A549 (cell line): ENCODE results near the gene CCR8.

Experiments
- CTCF ChIP-seq: fragments of >200 bp; sonication (Bioruptor Twin); formaldehyde crosslinking; IDR thresholded peaks from 3 replicates; pipeline ENCODE4 v1.5.1; 2016
- ELK1 ChIP-seq: fragments of 150-350 bp; IDR thresholded peaks from 2 replicates; pipeline ENCODE4 v1.6.1; 2014; ENCODE audit warnings: low read depth, mild to moderate bottlenecking, low read length

DNA sequence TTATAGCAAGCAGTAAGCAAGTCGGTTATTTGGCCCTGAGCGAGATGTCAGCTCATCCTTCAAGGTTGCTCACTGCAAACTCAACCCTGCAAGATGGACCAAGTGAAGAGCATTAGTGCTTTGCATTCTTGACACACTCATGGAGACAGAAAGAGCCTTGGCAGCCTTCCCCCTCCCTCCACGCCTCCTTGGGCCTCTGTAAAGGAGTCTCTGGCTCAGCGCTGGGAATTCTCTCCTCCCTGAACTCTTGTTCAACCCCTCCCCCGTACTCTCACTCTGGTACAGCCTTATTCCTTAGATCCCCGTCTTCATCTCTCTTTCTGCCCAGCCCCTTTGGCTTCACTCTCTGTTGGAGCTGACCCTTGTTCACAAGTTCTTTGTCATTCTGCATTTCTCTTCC is 47.5 kb upstream of the CCR8 start:
- TF ChIP-seq CTCF (no peak), ELK1 (no peak)
